GM12892 (cell line): ENCODE measurements around the gene ERICH4.

Experiments used
- POLR2A ChIP-seq: IDR thresholded peaks from 2 replicates; pipeline ENCODE4 v1.6.1; 2011; ENCODE audit warnings: low read depth, low read length, control low read depth
- POLR2AphosphoS5 ChIP-seq: IDR thresholded peaks from 2 replicates; pipeline ENCODE4 v1.6.1; 2011; ENCODE audit warnings: low read depth, low read length, control low read depth

DNA sequence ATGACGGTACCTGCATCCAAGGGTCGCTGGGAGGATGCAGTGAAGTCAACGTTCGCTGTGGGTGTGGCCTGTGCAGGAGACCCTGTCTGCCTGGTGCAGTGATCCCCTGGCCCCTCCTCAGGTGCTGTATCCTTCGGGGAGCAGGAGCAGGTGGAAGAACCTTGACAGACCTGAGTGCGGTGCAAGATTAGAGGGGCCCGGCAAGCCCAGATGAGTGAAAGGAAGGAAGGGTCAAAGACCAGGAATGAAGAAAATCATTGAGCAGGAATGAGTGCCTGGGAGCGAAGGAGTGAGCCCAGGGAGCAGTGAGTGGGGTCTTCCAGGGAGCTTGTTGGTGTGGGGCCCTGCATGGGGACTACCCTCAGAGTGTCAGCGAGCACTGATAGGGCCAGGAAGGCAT, 28.5 kb upstream of the ERICH4 start:
- no peak for TF ChIP-seq POLR2A
- no peak for TF ChIP-seq POLR2AphosphoS5
